HAP-1 (cell line): ENCODE results near the gene ACTR1B.
"Not testable (repeated sequence)": the region's sequence is repeated elsewhere in the genome, so short reads cannot be mapped to it uniquely, and the experiment has no call there.

Source experiments
- DNase-seq, 2 experiments: peaks; one replicate each; pipeline ENCODE4 v3.0.0-alpha.2; 2016 to 2020; ENCODE audit warnings: low spot score in 2 of 2
- H3K27me3 ChIP-seq: fragments of 250-450 bp; sonication (Bioruptor Pico); 2 replicates; pipeline ENCODE4 v1.5.1; 2020; ENCODE audit warnings: low read depth, mild to moderate bottlenecking, moderate library complexity
- H3K36me3 ChIP-seq: fragments of 250-450 bp; sonication (Bioruptor Pico); replicated peaks from 2 replicates; pipeline ENCODE4 v1.5.1; 2020; ENCODE audit warnings: mild to moderate bottlenecking
- H3K4me1 ChIP-seq: fragments of 250-450 bp; sonication (Bioruptor Pico); 2 replicates; pipeline ENCODE4 v1.5.1; 2020; ENCODE audit warnings: mild to moderate bottlenecking
- H3K4me3 ChIP-seq: fragments of 250-450 bp; sonication (Bioruptor Pico); 2 replicates; pipeline ENCODE4 v1.5.1; 2020; ENCODE audit warnings: mild to moderate bottlenecking, moderate library complexity
- H3K9me3 ChIP-seq: fragments of 250-450 bp; sonication (Bioruptor Pico); 2 replicates; pipeline ENCODE4 v1.5.1; 2020; ENCODE audit warnings: mild to moderate bottlenecking, moderate library complexity
- in situ Hi-C: fragments of 300-500 bp; cut with MboI; formaldehyde crosslinking; loops from 3 replicates; pipeline ENCODE4 v1.14.3; 2020; ENCODE audit warnings: low sequenced_read_pairs, inconsistent platforms, mixed read lengths

The ACTR1B gene

DNA sequence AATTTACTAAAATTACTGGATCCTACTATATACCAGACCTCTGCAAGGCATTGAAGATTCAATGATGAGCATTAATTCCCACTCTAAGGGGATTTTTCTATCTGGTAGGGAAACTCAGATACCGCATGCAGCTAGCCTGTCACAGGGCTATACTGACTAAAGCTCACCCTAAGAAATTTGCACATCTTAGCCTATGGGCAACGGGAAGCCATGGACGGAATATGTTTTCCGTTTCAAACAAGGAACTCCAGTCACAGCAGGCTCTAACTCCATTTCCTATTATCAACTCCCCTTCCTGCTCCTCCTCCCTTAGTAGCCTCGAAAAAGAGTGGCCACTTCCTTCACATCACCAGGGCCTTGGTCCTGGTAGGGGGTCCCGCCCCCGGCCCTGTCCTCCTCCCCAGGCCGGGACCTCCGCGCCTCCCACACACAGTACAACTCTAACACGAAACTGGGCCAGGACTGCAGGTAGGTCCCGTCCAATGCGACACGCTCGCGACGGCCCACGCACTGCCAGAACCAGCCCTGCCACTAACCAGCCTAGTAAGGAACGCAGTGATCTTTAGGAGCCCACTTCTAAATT lies 18.6 kb downstream of the ACTR1B start:
- peaks cover 4% of the 10 kb centered on the region for H3K4me1 ChIP-seq
- in situ Hi-C loops = no loop called here
- peak overlapping the region; percentile 95 for H3K4me3 ChIP-seq
- H3K27me3 ChIP-seq = no peaks in the 10 kb centered on the region
- H3K9me3 ChIP-seq = no peaks in the 10 kb centered on the region
- peaks cover 31% of the 10 kb centered on the region for H3K36me3 ChIP-seq
- no peak for DNase-seq

- Histone ChIP-seq H3K4me1 (peaks cover 4% of the 10 kb centered on the region), H3K9me3 (no peaks in the 10 kb centered on the region), H3K27me3 (no peaks in the 10 kb centered on the region), H3K4me3 (no peak overlapping the region), H3K36me3 (peaks cover 23% of the 10 kb centered on the region)
- in situ Hi-C loops = no loop called here
- no peak for DNase-seq
These were observed 19.7 kb downstream of the ACTR1B start for GRCh38 chr2:97644023-97644717.

DNA sequence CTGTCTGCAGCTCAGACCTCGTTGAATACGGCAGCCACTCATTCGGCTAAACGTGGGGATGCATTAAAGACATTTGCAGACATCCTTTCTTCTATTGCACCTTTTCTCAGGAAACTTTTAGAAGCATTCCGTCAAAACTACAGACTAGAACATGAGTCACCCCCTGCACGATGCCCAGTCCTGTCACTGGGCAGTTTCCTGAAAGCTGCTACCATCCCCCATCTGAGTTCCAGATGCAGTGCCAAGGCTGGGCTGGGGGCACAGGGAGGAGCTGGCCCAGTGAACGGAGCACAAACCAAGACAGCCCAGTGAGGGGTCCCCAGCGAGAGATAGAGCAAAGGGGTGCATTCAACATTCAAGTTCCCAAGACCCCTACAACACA lies 37.8 kb downstream of the ACTR1B start:
- H3K4me3 ChIP-seq, H3K27me3 ChIP-seq, DNase-seq, H3K4me1 ChIP-seq, H3K36me3 ChIP-seq, in situ Hi-C loops, H3K9me3 ChIP-seq: not testable (repeated sequence)

DNA sequence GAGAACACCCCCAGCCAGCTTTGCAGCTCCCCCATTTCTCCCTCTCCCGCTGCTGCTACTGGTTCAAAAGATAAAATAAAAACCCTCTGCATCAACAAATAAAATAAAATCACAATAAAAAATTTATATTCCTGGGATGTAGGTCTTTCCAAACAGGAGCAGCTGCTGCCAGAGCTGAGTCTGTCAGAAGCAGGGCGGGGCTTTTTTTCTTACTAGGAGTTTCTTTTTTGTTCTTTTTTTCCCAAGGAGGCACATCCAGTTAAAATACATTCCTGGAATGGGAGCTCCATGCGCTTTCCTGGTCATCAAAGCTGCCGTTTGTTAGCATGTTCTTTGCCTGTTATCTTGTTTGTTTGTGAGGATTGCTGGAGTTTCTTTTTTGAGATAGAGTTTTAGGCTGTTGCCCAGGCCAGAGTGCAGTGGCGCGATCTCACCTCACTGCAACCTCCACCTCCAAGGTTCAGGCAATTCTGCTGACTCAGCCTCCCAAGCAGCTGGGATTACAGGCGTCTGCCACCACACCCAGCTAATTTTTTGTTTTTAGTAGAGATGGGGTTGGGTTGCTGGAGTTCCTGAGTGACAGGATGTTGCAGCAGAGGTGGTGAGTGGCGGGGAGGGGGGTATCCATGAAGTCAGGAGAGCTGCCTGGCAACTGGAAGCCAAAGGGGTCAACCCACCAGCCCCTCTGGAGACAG lies 38.3 kb downstream of the ACTR1B start:
- in situ Hi-C loops, H3K27me3 ChIP-seq, H3K36me3 ChIP-seq, H3K4me1 ChIP-seq, DNase-seq, H3K4me3 ChIP-seq, H3K9me3 ChIP-seq: not testable (repeated sequence)

DNA sequence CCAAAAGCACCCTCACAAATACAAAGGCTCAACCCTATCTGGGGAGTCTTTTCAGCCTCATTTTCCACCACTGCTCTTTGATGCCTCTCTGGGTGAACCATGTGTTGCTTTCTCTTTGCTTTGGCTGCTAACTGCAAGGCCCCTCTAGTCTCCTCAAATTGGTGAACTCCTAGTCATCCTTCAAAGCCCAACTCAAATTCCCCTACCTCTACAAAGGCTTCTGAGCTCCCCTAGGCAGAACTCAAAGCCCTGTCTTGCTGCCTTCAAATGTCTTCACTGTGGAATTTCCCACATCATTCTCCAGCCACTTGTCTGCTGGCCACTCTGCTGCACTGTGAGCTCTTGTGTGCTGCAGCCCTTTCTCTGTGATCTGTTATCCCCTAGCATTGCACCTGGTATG lies 40.9 kb downstream of the ACTR1B start:
- H3K27me3 ChIP-seq, H3K4me1 ChIP-seq, H3K36me3 ChIP-seq, in situ Hi-C loops, DNase-seq, H3K4me3 ChIP-seq, H3K9me3 ChIP-seq: not testable (repeated sequence)

DNA sequence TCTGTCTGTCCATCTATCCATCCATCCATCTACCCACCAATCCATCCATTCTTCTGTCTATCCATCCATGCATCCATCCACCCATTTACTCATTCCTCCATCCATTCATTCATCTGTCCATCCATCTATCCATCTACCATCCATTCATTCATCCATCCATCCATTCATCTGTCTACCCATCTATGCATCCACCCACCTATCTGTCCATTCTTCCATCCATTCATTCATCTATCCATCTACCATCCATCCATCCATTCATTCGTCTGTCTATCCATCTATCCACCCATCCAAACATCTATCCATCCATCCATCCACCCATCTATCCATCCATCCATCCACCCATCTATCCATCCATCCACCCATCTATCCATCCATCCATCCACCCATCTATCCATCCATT lies 43.4 kb downstream of the ACTR1B start:
- H3K27me3 ChIP-seq, H3K36me3 ChIP-seq, DNase-seq, H3K9me3 ChIP-seq, in situ Hi-C loops, H3K4me1 ChIP-seq, H3K4me3 ChIP-seq: not testable (repeated sequence)

GRCh38 chr2:97618939-97619827 lies 44.7 kb downstream of the ACTR1B start:
- H3K4me3 ChIP-seq, H3K4me1 ChIP-seq, H3K9me3 ChIP-seq, DNase-seq, H3K36me3 ChIP-seq, in situ Hi-C loops, H3K27me3 ChIP-seq: not testable (repeated sequence)

DNA sequence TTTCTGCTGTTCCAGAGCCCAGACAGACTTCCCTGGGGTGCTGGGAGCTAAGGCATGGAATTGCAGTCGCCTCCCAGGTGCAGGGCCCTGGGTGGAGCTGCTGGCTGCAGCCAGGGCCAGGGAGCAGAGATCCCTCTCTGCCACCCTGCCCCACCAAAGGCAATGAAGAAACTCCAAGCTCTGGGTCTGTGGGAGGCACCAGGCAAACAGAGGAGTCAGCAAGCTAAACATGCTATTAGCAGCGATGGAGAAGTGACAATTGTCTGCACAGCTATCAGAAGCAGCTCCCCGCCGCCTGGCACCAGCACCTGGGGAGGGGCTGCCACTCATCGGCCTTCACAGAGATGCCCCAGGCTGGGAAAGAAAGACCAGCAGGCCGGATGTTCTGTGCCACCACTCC lies 45.9 kb downstream of the ACTR1B start:
- Histone ChIP-seq H3K27me3 (no peaks in the 10 kb centered on the region), H3K36me3 (no peaks in the 10 kb centered on the region), H3K4me1 (no peaks in the 10 kb centered on the region), H3K4me3 (no peak overlapping the region), H3K9me3 (no peaks in the 10 kb centered on the region)
- in situ Hi-C loops = no loop called here
- DNase-seq = no peak

DNA sequence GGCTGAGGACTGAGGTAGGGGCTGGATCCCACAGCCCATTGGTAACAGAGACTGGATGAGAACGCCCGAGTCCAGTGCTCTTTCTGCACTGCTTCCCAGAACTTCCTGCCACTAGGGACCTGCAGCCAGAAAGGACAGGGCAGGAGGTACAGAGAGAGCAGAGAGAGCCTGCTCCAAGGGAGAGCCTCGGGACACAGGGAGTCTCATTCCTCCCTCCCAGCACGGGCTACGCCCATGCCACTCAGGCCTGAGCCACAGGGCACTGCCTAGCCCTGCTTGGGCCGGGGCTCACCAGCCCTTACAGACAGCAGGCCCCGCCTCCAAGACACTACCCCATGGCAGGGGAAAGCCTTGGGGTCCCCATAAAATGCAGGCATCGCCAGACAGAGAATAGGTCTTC lies 48.1 kb downstream of the ACTR1B start:
- in situ Hi-C loops, H3K36me3 ChIP-seq, DNase-seq, H3K4me3 ChIP-seq, H3K27me3 ChIP-seq, H3K4me1 ChIP-seq, H3K9me3 ChIP-seq: not testable (repeated sequence)

DNA sequence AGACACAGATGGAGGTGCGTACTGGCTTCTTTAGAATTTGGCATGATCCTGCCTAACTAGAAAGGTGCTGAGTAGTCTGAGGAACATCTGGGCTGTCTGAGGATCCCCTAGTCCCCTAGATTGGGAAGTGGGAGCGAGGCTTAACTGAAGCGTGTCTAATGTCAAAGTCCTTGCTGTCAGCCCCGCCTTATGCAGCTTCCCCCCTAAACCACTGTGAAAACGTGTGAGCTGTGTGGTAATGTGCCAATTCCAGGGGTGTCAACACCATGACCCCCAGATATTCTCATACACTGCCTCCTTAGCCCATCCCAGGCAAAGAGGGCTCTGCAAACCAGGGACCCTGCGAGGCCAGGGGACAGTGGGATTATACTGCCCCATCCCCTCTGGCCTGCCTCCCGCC lies 51.9 kb downstream of the ACTR1B start:
- H3K9me3 ChIP-seq, H3K4me1 ChIP-seq, H3K27me3 ChIP-seq, H3K4me3 ChIP-seq, DNase-seq, in situ Hi-C loops, H3K36me3 ChIP-seq: not testable (repeated sequence)

DNA sequence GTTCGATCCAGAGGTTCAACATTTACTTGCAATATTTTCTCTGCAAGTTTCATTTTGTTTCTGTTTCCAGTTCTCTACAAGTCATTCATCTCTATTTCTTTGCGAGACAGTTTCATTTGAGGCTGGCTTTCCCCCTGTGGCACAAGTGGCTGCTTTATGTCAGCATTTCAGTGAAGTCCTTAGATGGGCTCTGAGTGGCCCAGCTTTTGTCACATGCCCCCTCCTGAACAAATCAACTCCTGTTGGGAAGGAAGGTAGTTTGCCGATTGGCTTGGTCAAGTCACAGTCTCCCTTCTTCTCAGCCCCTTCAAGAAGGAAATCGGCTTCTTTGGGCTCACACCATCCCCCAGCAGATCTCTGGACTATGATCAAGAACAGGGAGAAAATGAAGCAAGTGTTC lies 55.1 kb downstream of the ACTR1B start:
- DNase-seq, H3K9me3 ChIP-seq, H3K27me3 ChIP-seq, H3K36me3 ChIP-seq, H3K4me3 ChIP-seq, in situ Hi-C loops, H3K4me1 ChIP-seq: not testable (repeated sequence)
